Caki2 (cell line): Measurements from ENCODE around the gene RPL22. TPM values are rescaled to one million over a fixed set of nuclear protein-coding genes. Genes with fewer than 3 reads are reported as not detected.
"Not testable (repeated sequence)": the region's sequence is repeated elsewhere in the genome, so short reads cannot be mapped to it uniquely, and the experiment has no call there.

Source experiments
- DNase-seq: peaks from one replicate; pipeline ENCODE4 v3.0.0-alpha.2; 2015; ENCODE audit warnings: low read depth
- in situ Hi-C: cut with HindIII; loops from 2 replicates; pipeline ENCODE4 v1.10.0; 2016; ENCODE audit warnings: low sequenced_read_pairs, low pct_unique_long_range_greater_than_20kb, mixed read lengths
- total RNA-seq: library from RNA; depleted of rRNA; stranded (reverse); fragments of >200 nt; shearing (Covaris generic); gene quantifications from 2 replicates; pipeline ENCODE4 v1.2.3, GENCODE V29; 2014; ENCODE audit warnings: low replicate concordance

Gene RPL22
- total RNA-seq, 1 experiment from 2014 or later = 215 TPM

- no peak for DNase-seq
- in situ Hi-C loops = no loop called here
Observed at GRCh38 chr1:6237093-6237492, 37.7 kb upstream of the RPL22 start.

- in situ Hi-C loops = no loop called here
- DNase-seq = no peak
Observed at GRCh38 chr1:6235296-6235677, 35.9 kb upstream of the RPL22 start.

- no peak for DNase-seq
- in situ Hi-C loops = no loop called here
Observed at GRCh38 chr1:6234502-6235295, 35.3 kb upstream of the RPL22 start.

- in situ Hi-C loops = no loop called here
- DNase-seq = no peak
Observed at GRCh38 chr1:6233376-6233775, 34.0 kb upstream of the RPL22 start.

GRCh38 chr1:6225651-6226050 is 26.3 kb upstream of the RPL22 start:
- in situ Hi-C loops = no loop called here
- DNase-seq = no peak

GRCh38 chr1:6224718-6225117 is 25.3 kb upstream of the RPL22 start:
- DNase-seq = peak; percentile 39
- in situ Hi-C loops = no loop called here

- in situ Hi-C loops = no loop called here
Observed at GRCh38 chr1:6223617-6224016, 24.2 kb upstream of the RPL22 start.

GRCh38 chr1:6222636-6223035 is 23.2 kb upstream of the RPL22 start:
- DNase-seq = no peak
- in situ Hi-C loops = no loop called here

More at GRCh38 chr1:6223617-6224016, 24.2 kb upstream of the RPL22 start:
- DNase-seq = no peak

- DNase-seq = no peak
- in situ Hi-C loops = no loop called here
Observed at GRCh38 chr1:6221210-6221784, 21.9 kb upstream of the RPL22 start.

GRCh38 chr1:6220236-6220635 is 20.8 kb upstream of the RPL22 start:
- no peak for DNase-seq
- in situ Hi-C loops = no loop called here

- in situ Hi-C loops = not testable (repeated sequence)
Observed at GRCh38 chr1:6219641-6220040, 20.2 kb upstream of the RPL22 start.

GRCh38 chr1:6218375-6219164 is 19.2 kb upstream of the RPL22 start:
- in situ Hi-C loops = no loop called here
- DNase-seq = no peak

More at GRCh38 chr1:6219641-6220040, 20.2 kb upstream of the RPL22 start:
- DNase-seq = not testable (repeated sequence)

GRCh38 chr1:6212193-6212959 is 13.0 kb upstream of the RPL22 start:
- DNase-seq = no peak
- in situ Hi-C loops = no loop called here

- in situ Hi-C loops = no loop called here
- DNase-seq = no peak
Observed at GRCh38 chr1:6211731-6212130, 12.3 kb upstream of the RPL22 start.

GRCh38 chr1:6210591-6211355 is 11.4 kb upstream of the RPL22 start:
- in situ Hi-C loops = no loop called here
- DNase-seq = no peak

- no peak for DNase-seq
- in situ Hi-C loops = no loop called here
Observed at GRCh38 chr1:6209661-6210580, 10.5 kb upstream of the RPL22 start.
